ENCODE results near the gene RPS6KA2.
A peak's percentile ranks its signal among the peaks of the same experiment; 100 is the strongest.
"Not testable (repeated sequence)": the region's sequence is repeated elsewhere in the genome, so short reads cannot be mapped to it uniquely, and the experiment has no call there.

Gene RPS6KA2

DNA sequence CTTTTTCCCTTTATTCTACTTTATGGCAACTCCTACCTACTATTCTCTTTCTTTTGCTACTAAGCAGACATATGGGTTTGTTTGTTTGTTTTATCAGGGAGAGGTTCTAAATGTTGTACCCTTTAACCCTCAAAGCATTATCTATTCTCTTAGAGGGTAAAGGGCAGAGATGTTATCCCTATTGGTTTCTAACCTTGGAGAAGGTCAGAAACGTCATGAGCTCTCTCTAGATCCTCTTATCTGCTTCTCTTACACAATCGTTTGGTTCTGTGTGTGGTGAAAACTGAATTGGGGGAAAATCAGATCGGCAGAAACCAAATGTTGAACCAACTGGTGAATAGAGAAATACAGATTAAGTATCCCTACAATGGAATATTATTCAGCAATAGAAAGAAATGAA is 237.9 kb downstream of the RPS6KA2 start:
- H3K4me1 ChIP-seq (ENCODE audit: control extremely low read depth in 1 of 4, control insufficient read depth in 4 of 4, insufficient read depth in 4 of 4, low read length in 3 of 4), result peaks cover 0 to 3% (median under 1%) of the 10 kb centered on the region in 4 experiments
- WGBS (ENCODE audit: insufficient coverage), result 60% methylated on average over 1 of the region's 3 CpGs
- H3K4me3 ChIP-seq (ENCODE audit: control insufficient read depth in 1 of 7, extremely low read depth in 1 of 7, insufficient read depth in 4 of 7, low read depth in 2 of 7, low read length in 6 of 7), result no peak overlapping the region
- H3K9me3 ChIP-seq (ENCODE audit: control extremely low read depth in 1 of 5, control insufficient read depth in 4 of 5, insufficient read depth in 2 of 5, low read depth in 1 of 5, low read length in 4 of 5), result no peaks in the 10 kb centered on the region
- CTCF ChIA-PET, result interaction anchor here (1.1 to 4.0 kb wide), 3 partner anchors 10 to 12 kb away, joined by 3 to 18 read pairs (median 7); no protein-coding TSS in a partner anchor
- H3K36me3 ChIP-seq (ENCODE audit: control insufficient read depth in 4 of 4, insufficient read depth in 4 of 4, low read length in 3 of 4), result no peaks in the 10 kb centered on the region
- H3K27ac ChIP-seq (ENCODE audit: insufficient read depth in 1 of 2, low read depth in 1 of 2, low read length in 2 of 2, poor library complexity in 1 of 2, severe bottlenecking in 2 of 2), result no peak overlapping the region
- H3K27me3 ChIP-seq (replicated peaks in 2 of 5; ENCODE audit: control insufficient read depth in 4 of 5, insufficient read depth in 5 of 5, low read length in 4 of 5), result peaks cover 0 to 3% (median 3%) of the 10 kb centered on the region in 5 experiments
- POLR2A ChIA-PET, result no interaction called here
- no peak for DNase-seq

GRCh38 chr6:166388290-166389004 is 238.6 kb downstream of the RPS6KA2 start:
- Histone ChIP-seq H3K9me3 (ENCODE audit: control extremely low read depth in 1 of 5, control insufficient read depth in 4 of 5, insufficient read depth in 2 of 5, low read depth in 1 of 5, low read length in 4 of 5) (no peaks in the 10 kb centered on the region), H3K4me1 (ENCODE audit: control extremely low read depth in 1 of 4, control insufficient read depth in 4 of 4, insufficient read depth in 4 of 4, low read length in 3 of 4) (peaks cover 0 to 9% (median under 1%) of the 10 kb centered on the region in 4 experiments), H3K36me3 (ENCODE audit: control insufficient read depth in 4 of 4, insufficient read depth in 4 of 4, low read length in 3 of 4) (no peaks in the 10 kb centered on the region), H3K27me3 (replicated peaks in 2 of 5; ENCODE audit: control insufficient read depth in 4 of 5, insufficient read depth in 5 of 5, low read length in 4 of 5) (peaks cover 0 to 3% (median 3%) of the 10 kb centered on the region in 5 experiments), H3K4me3 (ENCODE audit: control insufficient read depth in 1 of 7, extremely low read depth in 1 of 7, insufficient read depth in 4 of 7, low read depth in 2 of 7, low read length in 6 of 7) (no peak overlapping the region), H3K27ac (ENCODE audit: insufficient read depth in 1 of 2, low read depth in 1 of 2, low read length in 2 of 2, poor library complexity in 1 of 2, severe bottlenecking in 2 of 2) (no peak overlapping the region)
- ChIA-PET POLR2A (no interaction called here), CTCF (interaction anchor here (0.7 to 4.0 kb wide), 8 partner anchors 10 to 95 kb away, joined by 3 to 18 read pairs (median 3); no protein-coding TSS in a partner anchor)
- WGBS (ENCODE audit: insufficient coverage), result 94% methylated on average over 12 of the region's 13 CpGs
- no peak for DNase-seq

DNA sequence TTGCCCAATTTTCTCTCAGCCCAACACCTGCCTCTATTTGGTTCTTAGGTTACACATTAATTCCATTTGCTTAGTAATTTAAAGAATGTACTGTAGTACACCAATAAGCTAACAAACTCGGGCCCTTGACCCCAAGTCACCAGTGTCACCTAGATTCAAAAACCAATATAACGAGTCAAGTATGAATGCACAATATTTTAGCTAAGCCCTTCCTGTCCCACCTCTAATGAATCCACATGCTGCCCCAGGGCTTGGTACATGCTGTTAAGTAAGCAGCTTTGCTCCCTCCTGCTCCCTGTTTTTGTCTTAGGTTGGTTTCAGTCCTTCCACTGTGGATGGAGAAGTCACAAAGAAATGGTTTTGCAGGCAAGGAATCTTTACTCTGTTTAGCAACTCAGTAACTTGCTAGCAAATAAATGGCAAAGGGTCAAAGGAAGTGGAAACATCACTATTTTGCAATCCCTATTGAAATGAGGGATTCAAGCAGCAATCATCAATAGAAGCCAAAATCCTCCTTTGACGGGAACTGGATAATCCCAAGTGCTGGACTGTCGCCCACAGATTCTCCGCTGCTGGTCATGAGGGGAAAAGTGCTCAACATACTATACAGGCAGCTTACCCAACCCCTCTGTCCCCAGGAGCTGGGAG is 239.3 kb downstream of the RPS6KA2 start:
- ChIA-PET CTCF (interaction anchor here (0.7 to 4.0 kb wide), 7 partner anchors 10 to 94 kb away, joined by 3 to 18 read pairs (median 3); no protein-coding TSS in a partner anchor), POLR2A (no interaction called here)
- Histone ChIP-seq H3K27me3 (replicated peaks in 2 of 5; ENCODE audit: control insufficient read depth in 4 of 5, insufficient read depth in 5 of 5, low read length in 4 of 5) (peaks cover 0 to 3% (median 3%) of the 10 kb centered on the region in 5 experiments), H3K27ac (ENCODE audit: insufficient read depth in 1 of 2, low read depth in 1 of 2, low read length in 2 of 2, poor library complexity in 1 of 2, severe bottlenecking in 2 of 2) (no peak overlapping the region), H3K4me3 (ENCODE audit: control insufficient read depth in 1 of 7, extremely low read depth in 1 of 7, insufficient read depth in 4 of 7, low read depth in 2 of 7, low read length in 6 of 7) (no peak overlapping the region), H3K4me1 (ENCODE audit: control extremely low read depth in 1 of 4, control insufficient read depth in 4 of 4, insufficient read depth in 4 of 4, low read length in 3 of 4) (peaks cover 0 to 9% (median under 1%) of the 10 kb centered on the region in 4 experiments), H3K9me3 (ENCODE audit: control extremely low read depth in 1 of 5, control insufficient read depth in 4 of 5, insufficient read depth in 2 of 5, low read depth in 1 of 5, low read length in 4 of 5) (no peaks in the 10 kb centered on the region), H3K36me3 (ENCODE audit: control insufficient read depth in 4 of 4, insufficient read depth in 4 of 4, low read length in 3 of 4) (no peaks in the 10 kb centered on the region)
- 97% methylated on average over 5 of the region's 5 CpGs for WGBS (ENCODE audit: insufficient coverage)
- no peak for DNase-seq

DNA sequence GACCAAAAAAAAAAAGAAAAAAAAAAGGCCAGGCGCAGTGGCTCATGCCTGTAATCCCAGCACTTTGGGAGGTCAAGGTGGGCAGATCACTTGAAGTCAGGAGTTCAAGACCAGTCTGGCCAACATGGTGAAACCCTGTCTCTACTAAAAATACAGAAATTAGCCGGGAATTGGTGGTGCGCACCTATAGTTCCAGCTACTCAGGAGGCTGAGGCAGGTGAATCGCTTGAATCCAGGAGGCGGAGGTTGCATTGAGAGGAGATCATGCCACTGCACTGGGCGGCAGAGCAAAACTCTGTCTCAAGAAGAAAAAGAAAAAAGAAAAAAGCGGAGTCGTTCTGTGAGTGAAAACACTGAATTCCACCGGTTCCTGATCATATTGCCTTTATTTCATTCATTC is 240.0 kb downstream of the RPS6KA2 start:
- H3K27ac ChIP-seq (ENCODE audit: insufficient read depth in 1 of 2, low read depth in 1 of 2, low read length in 2 of 2, poor library complexity in 1 of 2, severe bottlenecking in 2 of 2); H3K36me3 ChIP-seq (ENCODE audit: control insufficient read depth in 4 of 4, insufficient read depth in 4 of 4, low read length in 3 of 4); DNase-seq; H3K4me3 ChIP-seq (ENCODE audit: control insufficient read depth in 1 of 7, extremely low read depth in 1 of 7, insufficient read depth in 4 of 7, low read depth in 2 of 7, low read length in 6 of 7); H3K9me3 ChIP-seq (ENCODE audit: control extremely low read depth in 1 of 5, control insufficient read depth in 4 of 5, insufficient read depth in 2 of 5, low read depth in 1 of 5, low read length in 4 of 5); H3K27me3 ChIP-seq (replicated peaks in 2 of 5; ENCODE audit: control insufficient read depth in 4 of 5, insufficient read depth in 5 of 5, low read length in 4 of 5); POLR2A ChIA-PET: not testable (repeated sequence)
- 98% methylated on average over 5 of the region's 9 CpGs for WGBS (ENCODE audit: insufficient coverage)
- peaks cover 0 to 11% (median 3%) of the 10 kb centered on the region in 4 experiments for H3K4me1 ChIP-seq (ENCODE audit: control extremely low read depth in 1 of 4, control insufficient read depth in 4 of 4, insufficient read depth in 4 of 4, low read length in 3 of 4)
- CTCF ChIA-PET, result interaction anchor here (0.6 to 4.0 kb wide), 7 partner anchors 10 to 92 kb away, joined by 3 to 18 read pairs (median 3); no protein-coding TSS in a partner anchor

DNA sequence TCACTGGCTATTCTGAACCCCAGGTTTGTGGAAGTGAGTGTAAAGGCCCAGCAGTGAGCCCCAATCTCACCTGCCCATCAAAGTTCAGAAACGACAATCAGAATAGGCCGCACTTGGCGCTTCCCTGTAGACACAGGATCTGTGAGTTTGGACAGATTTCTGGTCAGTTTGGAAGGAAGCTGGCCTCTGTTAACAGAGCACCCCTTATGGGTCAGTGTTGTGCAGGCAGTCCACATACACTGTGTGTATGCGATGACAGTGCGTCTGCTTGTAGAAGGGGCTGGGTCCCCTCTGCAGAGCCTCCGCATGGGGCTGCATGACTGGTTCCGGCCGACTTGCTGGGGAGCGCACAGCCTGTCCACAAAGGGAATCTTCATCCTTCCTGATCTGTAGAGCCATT is 240.9 kb downstream of the RPS6KA2 start:
- DNase-seq, result no peak
- Histone ChIP-seq H3K36me3 (ENCODE audit: control insufficient read depth in 4 of 4, insufficient read depth in 4 of 4, low read length in 3 of 4) (no peaks in the 10 kb centered on the region), H3K27me3 (replicated peaks in 2 of 5; ENCODE audit: control insufficient read depth in 4 of 5, insufficient read depth in 5 of 5, low read length in 4 of 5) (peaks cover 0 to 3% (median 0%) of the 10 kb centered on the region in 5 experiments), H3K9me3 (ENCODE audit: control extremely low read depth in 1 of 5, control insufficient read depth in 4 of 5, insufficient read depth in 2 of 5, low read depth in 1 of 5, low read length in 4 of 5) (no peaks in the 10 kb centered on the region), H3K4me1 (ENCODE audit: control extremely low read depth in 1 of 4, control insufficient read depth in 4 of 4, insufficient read depth in 4 of 4, low read length in 3 of 4) (peaks cover 0 to 13% (median 11%) of the 10 kb centered on the region in 4 experiments), H3K27ac (ENCODE audit: insufficient read depth in 1 of 2, low read depth in 1 of 2, low read length in 2 of 2, poor library complexity in 1 of 2, severe bottlenecking in 2 of 2) (no peak overlapping the region), H3K4me3 (ENCODE audit: control insufficient read depth in 1 of 7, extremely low read depth in 1 of 7, insufficient read depth in 4 of 7, low read depth in 2 of 7, low read length in 6 of 7) (no peak overlapping the region)
- WGBS (ENCODE audit: insufficient coverage), result 99% methylated on average over 9 of the region's 9 CpGs
- ChIA-PET POLR2A (no interaction called here), CTCF (interaction anchor here (1.0 to 4.0 kb wide), 5 partner anchors 9 to 75 kb away, joined by 3 to 18 read pairs (median 5); no protein-coding TSS in a partner anchor)

- peak overlapping the region; percentile 80 to 98 (median 90) for H3K4me3 ChIP-seq (ENCODE audit: control insufficient read depth in 1 of 7, extremely low read depth in 1 of 7, insufficient read depth in 4 of 7, low read depth in 2 of 7, low read length in 6 of 7)
- ChIA-PET POLR2A (interaction anchor here (1.5 kb wide), 1 partner anchor 41 kb away, joined by 5 read pairs; the partner anchor contains the start of gene SFT2D1), CTCF (interaction anchor here (0.7 to 1.7 kb wide), 3 partner anchors 14 to 17 kb away, joined by 3 to 4 read pairs (median 3); no protein-coding TSS in a partner anchor)
- H3K9me3 ChIP-seq (ENCODE audit: control extremely low read depth in 1 of 5, control insufficient read depth in 4 of 5, insufficient read depth in 2 of 5, low read depth in 1 of 5, low read length in 4 of 5); H3K27me3 ChIP-seq (replicated peaks in 2 of 5; ENCODE audit: control insufficient read depth in 4 of 5, insufficient read depth in 5 of 5, low read length in 4 of 5); H3K36me3 ChIP-seq (ENCODE audit: control insufficient read depth in 4 of 4, insufficient read depth in 4 of 4, low read length in 3 of 4); DNase-seq: not testable (repeated sequence)
- H3K27ac ChIP-seq (ENCODE audit: insufficient read depth in 1 of 2, low read depth in 1 of 2, low read length in 2 of 2, poor library complexity in 1 of 2, severe bottlenecking in 2 of 2), result peak overlapping the region in 1 of 2 experiments; percentile 80
- peaks cover 0 to 13% (median 12%) of the 10 kb centered on the region in 4 experiments for H3K4me1 ChIP-seq (ENCODE audit: control extremely low read depth in 1 of 4, control insufficient read depth in 4 of 4, insufficient read depth in 4 of 4, low read length in 3 of 4)
- WGBS (ENCODE audit: insufficient coverage), result 0% methylated on average over 9 of the region's 22 CpGs
Measured at GRCh38 chr6:166383802-166384363, 243.2 kb downstream of the RPS6KA2 start.
